Suprapubic skin (tissue), 4 donors: ENCODE results near the gene AHNAK.

ENCODE experiments used
- EP300 ChIP-seq: sonication (generic); formaldehyde crosslinking; IDR thresholded peaks from one replicate; pipeline ENCODE4 v1.6.1; 2017; ENCODE audit warnings: antibody characterized with exemption
- POLR2AphosphoS5 ChIP-seq, 3 donors: sonication (generic); formaldehyde crosslinking; IDR thresholded peaks; one replicate each; pipeline ENCODE4 v1.6.1; 2017; ENCODE audit warnings: antibody characterized with exemption in 3 of 3
- TF ChIP-seq, protein P1 (sequence below), 2 donors: fragments of 200-600 bp in 1 of 2; fragments of 450-650 bp in 1 of 2; sonication (generic) in 1 of 2; IDR thresholded peaks; one replicate each; pipeline ENCODE4 v1.5.1; 2016 to 2019; ENCODE audit warnings: antibody characterized with exemption in 2 of 2, mild to moderate bottlenecking in 1 of 2, moderate library complexity in 1 of 2

- TF ChIP-seq POLR2AphosphoS5 (IDR thresholded peaks at IDR 0.05) (no peak), EP300 (no peak)
- TF ChIP-seq, protein P1, sequence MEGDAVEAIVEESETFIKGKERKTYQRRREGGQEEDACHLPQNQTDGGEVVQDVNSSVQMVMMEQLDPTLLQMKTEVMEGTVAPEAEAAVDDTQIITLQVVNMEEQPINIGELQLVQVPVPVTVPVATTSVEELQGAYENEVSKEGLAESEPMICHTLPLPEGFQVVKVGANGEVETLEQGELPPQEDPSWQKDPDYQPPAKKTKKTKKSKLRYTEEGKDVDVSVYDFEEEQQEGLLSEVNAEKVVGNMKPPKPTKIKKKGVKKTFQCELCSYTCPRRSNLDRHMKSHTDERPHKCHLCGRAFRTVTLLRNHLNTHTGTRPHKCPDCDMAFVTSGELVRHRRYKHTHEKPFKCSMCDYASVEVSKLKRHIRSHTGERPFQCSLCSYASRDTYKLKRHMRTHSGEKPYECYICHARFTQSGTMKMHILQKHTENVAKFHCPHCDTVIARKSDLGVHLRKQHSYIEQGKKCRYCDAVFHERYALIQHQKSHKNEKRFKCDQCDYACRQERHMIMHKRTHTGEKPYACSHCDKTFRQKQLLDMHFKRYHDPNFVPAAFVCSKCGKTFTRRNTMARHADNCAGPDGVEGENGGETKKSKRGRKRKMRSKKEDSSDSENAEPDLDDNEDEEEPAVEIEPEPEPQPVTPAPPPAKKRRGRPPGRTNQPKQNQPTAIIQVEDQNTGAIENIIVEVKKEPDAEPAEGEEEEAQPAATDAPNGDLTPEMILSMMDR (IDR thresholded peaks at IDR 0.05) = no peak
Observed at GRCh38 chr11:62391642-62392425, 154.8 kb downstream of the AHNAK start.
